GM12878 (cell line): ENCODE data around the gene AGAP3. TPM values are rescaled to one million over a fixed set of nuclear protein-coding genes. Genes with fewer than 3 reads are reported as not detected.

ENCODE experiments used
- ATAC-seq: fragments of 200-7000 bp; cut with Tn5 transposase; 3 replicates; pipeline ENCODE4 v1.9.1; 2020; ENCODE audit warnings: mild to moderate bottlenecking, moderate library complexity
- BruUV-seq: library from RNA; stranded (reverse); fragments of 400-500 nt; replicated peaks from 2 replicates; lab custom pipeline; 2021; lab: Mats Ljungman, UMichigan
- CTCF ChIA-PET: fragments of 300-600 bp; sonication (Branson Sonifier 250); formaldehyde crosslinking; extraction: SDS; loops from one replicate; lab custom pipeline; 2021; ENCODE audit warnings: inconsistent platforms; lab: Yijun Ruan, JAX
- POLR2A ChIA-PET: fragments of 350-600 bp; formaldehyde crosslinking; extraction: SDS; loops from one replicate; lab custom pipeline; 2021; ENCODE audit warnings: inconsistent platforms; lab: Charles Lee
- RAD21 ChIA-PET: fragments of 300-600 bp; sonication (Branson Sonifier 250); formaldehyde crosslinking; loops from one replicate; lab custom pipeline; 2023; ENCODE audit warnings: antibody characterized with exemption; ENCODE audit not compliant: unreplicated experiment; lab: Charles Lee
- SMC1A ChIA-PET: fragments of 300-600 bp; sonication (Branson Sonifier 250); formaldehyde crosslinking; loops from one replicate; lab custom pipeline; 2023; ENCODE audit not compliant: unreplicated experiment, uncharacterized antibody; lab: Charles Lee
- DNase-seq: peaks from one replicate; pipeline ENCODE4 v3.0.0-alpha.2; 2011; ENCODE audit warnings: low read depth, low spot score
- FAIRE-seq: peaks from 3 replicates; lab custom pipeline; 2011; peaks lifted over from hg19 to GRCh38; lab: Jason Lieb, UNC
- H2AFZ ChIP-seq: 2 replicates; pipeline ENCODE4 v1.6.0; 2011; ENCODE audit warnings: low read depth, low read length, control low read depth; ENCODE audit not compliant: control insufficient read depth
- H3K27ac ChIP-seq: 2 replicates; pipeline ENCODE4 v1.5.1; 2011; ENCODE audit warnings: control low read depth; ENCODE audit not compliant: control insufficient read depth, insufficient read depth
- H3K27me3 ChIP-seq, 2 experiments: replicated peaks in 1 of 2; 2 replicates each; pipeline versions ENCODE4 v1.6.0 to v1.6.1; 2011; ENCODE audit warnings: low read length in 1 of 2; ENCODE audit not compliant: control insufficient read depth in 2 of 2, insufficient read depth in 2 of 2
- H3K36me3 ChIP-seq, 2 experiments: 2 replicates each; pipeline ENCODE4 v1.5.1; 2011; ENCODE audit warnings: low read length in 1 of 2; ENCODE audit not compliant: control insufficient read depth in 2 of 2, insufficient read depth in 2 of 2
- H3K4me1 ChIP-seq: 2 replicates; pipeline ENCODE4 v1.6.1; 2011; ENCODE audit warnings: mild to moderate bottlenecking, low read length, moderate library complexity, mixed read lengths; ENCODE audit not compliant: control insufficient read depth, insufficient read depth
- H3K4me2 ChIP-seq: 2 replicates; pipeline ENCODE4 v1.6.0; 2011; ENCODE audit warnings: control low read depth; ENCODE audit not compliant: control insufficient read depth, insufficient read depth
- H3K4me3 ChIP-seq: fragments of 200-600 bp; sonication (generic); 2 replicates; pipeline ENCODE4 v1.5.1; 2016
- H3K79me2 ChIP-seq: 2 replicates; pipeline ENCODE4 v1.6.0; 2011; ENCODE audit warnings: low read length; ENCODE audit not compliant: control insufficient read depth, insufficient read depth
- H3K9ac ChIP-seq: 2 replicates; pipeline ENCODE4 v1.8.0; 2011; ENCODE audit warnings: low read length, control low read depth, mixed read lengths; ENCODE audit not compliant: control insufficient read depth, insufficient read depth
- H3K9me3 ChIP-seq: replicated peaks from 3 replicates; pipeline ENCODE4 v1.5.1; 2011; ENCODE audit warnings: mild to moderate bottlenecking, low read length; ENCODE audit not compliant: control insufficient read depth, insufficient read depth
- H4K20me1 ChIP-seq: 2 replicates; pipeline ENCODE4 v1.6.0; 2011; ENCODE audit not compliant: control insufficient read depth, insufficient read depth
- BCLAF1 ChIP-seq: fragments of 450-650 bp; IDR thresholded peaks from 2 replicates; pipeline ENCODE4 v1.6.1; 2017; ENCODE audit warnings: antibody characterized with exemption, mild to moderate bottlenecking, moderate library complexity
- CBFB ChIP-seq: IDR thresholded peaks from 2 replicates; pipeline ENCODE4 v1.6.1; 2016; ENCODE audit warnings: antibody characterized with exemption, low read depth
- CEBPZ ChIP-seq: fragments of 150-350 bp; IDR thresholded peaks from 2 replicates; pipeline ENCODE4 v1.6.1; 2016; ENCODE audit warnings: low read depth, low read length
- CHD4 ChIP-seq: fragments of 200-600 bp; sonication (generic); IDR thresholded peaks from 2 replicates; pipeline ENCODE4 v1.6.1; 2016; ENCODE audit warnings: mild to moderate bottlenecking
- FOS ChIP-seq: IDR thresholded peaks from 3 replicates; pipeline ENCODE4 v1.6.1; 2011; ENCODE audit warnings: borderline replicate concordance; ENCODE audit not compliant: insufficient read length; ENCODE audit errors: extremely low read depth
- IRF5 ChIP-seq: fragments of 450-650 bp; IDR thresholded peaks from 2 replicates; pipeline ENCODE4 v1.6.1; 2017; ENCODE audit warnings: borderline replicate concordance
- PBX3 ChIP-seq: IDR thresholded peaks from 2 replicates; pipeline ENCODE4 v1.6.1; 2011; ENCODE audit warnings: mild to moderate bottlenecking, low read depth, low read length, moderate library complexity; ENCODE audit not compliant: insufficient replicate concordance
- WGBS: methylation state at CpG from one replicate; pipeline ENCODE4 v1.1.6; 2016; ENCODE audit warnings: low lambda C conversion rate; ENCODE audit not compliant: insufficient replicate concordance, insufficient coverage; ENCODE audit errors: missing lambda C conversion rate; 5-methylcytosine and 5-hydroxymethylcytosine counted together
- in situ Hi-C: fragments of 300-500 bp; cut with MboI; formaldehyde crosslinking; loops from 9 replicates; pipeline ENCODE4 v1.14.3; 2018; ENCODE audit warnings: mixed read lengths
- intact Hi-C: fragments of 100-400 bp; cut with micrococcal nuclease; formaldehyde crosslinking; loops from one replicate; pipeline ENCODE4 v1.14.2; 2022; ENCODE audit not compliant: unreplicated experiment
- polyA plus RNA-seq, 11 experiments: library from polyadenylated mRNA; depleted of rRNA in 4 of 11; unstranded in 6 of 11; stranded (reverse) in 5 of 11; fragments of >200 nt; fragmentation: Nextera tagmentation in 4 of 11; fragmentation: Illumina TruSeq in 1 of 11; extraction: Ambion mirVana in 4 of 11; extraction: Trizol in 1 of 11; gene quantifications; 1 replicate in 1 of 11; 2 replicates in 10 of 11; pipeline versions ENCODE4 v1.2.1 to v1.2.3, GENCODE V29; 2011 to 2016; ENCODE audit warnings: inconsistent platforms in 2 of 11, missing spikeins in 2 of 11, low read depth in 1 of 11
- total RNA-seq, 4 experiments: library from RNA; depleted of rRNA in 3 of 4; stranded (reverse); fragments of >200 nt in 3 of 4; fragmentation: Illumina TruSeq in 1 of 4; extraction: Trizol in 1 of 4; gene quantifications; 2 replicates each; pipeline versions ENCODE4 v1.2.1 to v1.2.3, GENCODE V29; 2013 to 2021

The AGAP3 gene
- total and polyA plus RNA-seq, 10 of the 15 experiments (the other 5 are each of a cell fraction or from before 2014, with no cell fraction given) = 1.8 to 68.1 (median 15.7) TPM

GRCh38 chr7:151125846-151126481, 39.7 kb downstream of the AGAP3 start (continued):
- TF ChIP-seq BCLAF1 (no peak), IRF5 (no peak), FOS (no peak)

- POLR2A ChIA-PET = no interaction called here
- DNase-seq = no peak
- FAIRE-seq = no peak
- H3K4me2 ChIP-seq = no peak overlapping the region
- in situ Hi-C loops (no loop called here), intact Hi-C loops (no loop called here)
- peaks cover 6 to 14% of the 10 kb centered on the region in 2 experiments; a peak in 3 of 4 replicates for H3K36me3 ChIP-seq
- no peak for ATAC-seq
- H4K20me1 ChIP-seq = no peaks in the 10 kb centered on the region
- SMC1A ChIA-PET = no interaction called here
- 77% methylated on average over 13 of the region's 19 CpGs for WGBS
- no peaks in the 10 kb centered on the region for H3K79me2 ChIP-seq
- no peak overlapping the region for H2AFZ ChIP-seq
- RAD21 ChIA-PET = no interaction called here
- H3K9me3 ChIP-seq = no peaks in the 10 kb centered on the region
- H3K4me1 ChIP-seq = no peaks in the 10 kb centered on the region
- no TSS peak for BruUV-seq
- CTCF ChIA-PET = no interaction called here
- H3K27me3 ChIP-seq = no peaks in the 10 kb centered on the region
- no peak overlapping the region for H3K27ac ChIP-seq
- no peak overlapping the region for H3K9ac ChIP-seq
- H3K4me3 ChIP-seq = no peak overlapping the region
- no peak for TF ChIP-seq CEBPZ
- no peak for TF ChIP-seq CHD4
- no peak for TF ChIP-seq CBFB
- no peak for TF ChIP-seq PBX3
Observed at GRCh38 chr7:151126491-151127137, 40.3 kb downstream of the AGAP3 start.
